K562 (cell line): ENCODE data around the gene CLDN20. TPM values are rescaled to one million over a fixed set of nuclear protein-coding genes. Genes with fewer than 3 reads are reported as not detected.

Source experiments
- ATAC-seq: fragments of 200-7000 bp; cut with Tn5 transposase; 3 replicates; pipeline ENCODE4 v1.9.1; 2020; ENCODE audit warnings: moderate library complexity
- BruUV-seq: library from RNA; stranded (reverse); fragments of 400-500 nt; replicated peaks from 2 replicates; lab custom pipeline; 2021; lab: Mats Ljungman, UMichigan
- CTCF ChIA-PET: fragments of 300-600 bp; formaldehyde crosslinking; extraction: SDS; loops from one replicate; lab custom pipeline; 2021; ENCODE audit warnings: low intra/inter-chr PET ratio; lab: Yijun Ruan, JAX
- POLR2A ChIA-PET: fragments of 300-600, 350-650 bp; sonication (Branson Sonifier 250); formaldehyde crosslinking; extraction: SDS; loops from one replicate; lab custom pipeline; 2021; ENCODE audit warnings: antibody characterized with exemption, inconsistent platforms; lab: Yijun Ruan, JAX
- DNase-seq, 4 experiments: peaks; one replicate each; pipeline versions ENCODE4 v3.0.0 to v3.0.0-alpha.2; 2011 to 2018; ENCODE audit warnings: low spot score in 3 of 4, mixed read lengths in 3 of 4; ENCODE audit errors: extremely low read depth in 1 of 4
- FAIRE-seq: peaks from 2 replicates; lab custom pipeline; 2011; peaks lifted over from hg19 to GRCh38; lab: Jason Lieb, UNC
- H2AFZ ChIP-seq: 2 replicates; pipeline ENCODE4 v1.6.0; 2011; ENCODE audit warnings: low read depth, low read length, control low read depth, inconsistent platforms
- H3K27ac ChIP-seq: fragments of 200-600 bp; 3 replicates; pipeline ENCODE4 v1.8.0; 2011; ENCODE audit warnings: low read depth, mild to moderate bottlenecking, control low read depth, inconsistent platforms, low read length, moderate library complexity, mixed read lengths; ENCODE audit errors: extremely low read depth
- H3K27me3 ChIP-seq, 2 experiments: fragments of 300-600 bp in 1 of 2; 2 replicates in 1 of 2; 3 replicates in 1 of 2; pipeline versions ENCODE4 v1.6.0 to v1.8.0; 2011; ENCODE audit warnings: inconsistent platforms in 2 of 2, low read length in 2 of 2, mild to moderate bottlenecking in 1 of 2, mixed read lengths in 1 of 2, moderate library complexity in 1 of 2; ENCODE audit not compliant: control insufficient read depth in 2 of 2, insufficient read depth in 2 of 2
- H3K36me3 ChIP-seq: fragments of 300-600 bp; 3 replicates; pipeline ENCODE4 v1.8.0; 2011; ENCODE audit warnings: mild to moderate bottlenecking, low read length, inconsistent platforms; ENCODE audit not compliant: control insufficient read depth, insufficient read depth
- H3K4me1 ChIP-seq, 2 experiments: fragments of 200-600 bp in 1 of 2; replicated peaks in 1 of 2; 2 replicates in 1 of 2; 3 replicates in 1 of 2; pipeline versions ENCODE4 v1.5.1 to v1.8.0; 2011; ENCODE audit warnings: inconsistent platforms in 2 of 2, low read length in 2 of 2, mild to moderate bottlenecking in 1 of 2, mixed read lengths in 1 of 2, moderate library complexity in 1 of 2; ENCODE audit not compliant: control insufficient read depth in 2 of 2, insufficient read depth in 2 of 2
- H3K4me2 ChIP-seq: 2 replicates; pipeline ENCODE4 v1.6.1; 2011; ENCODE audit warnings: low read length, control low read depth, inconsistent platforms, mixed read lengths; ENCODE audit not compliant: insufficient read depth
- H3K4me3 ChIP-seq: fragments of 200-600 bp; sonication (generic), shearing (Covaris generic); 2 replicates; pipeline ENCODE4 v1.5.1; 2016; ENCODE audit warnings: control low read depth, inconsistent platforms
- H3K79me2 ChIP-seq: fragments of 200-600 bp; 3 replicates; pipeline ENCODE4 v1.8.0; 2011; ENCODE audit warnings: low read length, inconsistent platforms; ENCODE audit not compliant: control insufficient read depth, insufficient read depth
- H3K9ac ChIP-seq, 2 experiments: 2 replicates each; pipeline versions ENCODE4 v1.6.0 to v1.6.1; 2011; ENCODE audit warnings: low read depth in 2 of 2, low read length in 2 of 2, control low read depth in 1 of 2, inconsistent platforms in 1 of 2, mild to moderate bottlenecking in 1 of 2, mixed read lengths in 1 of 2; ENCODE audit not compliant: insufficient read depth in 1 of 2
- H3K9me1 ChIP-seq: one replicate; pipeline ENCODE4 v1.6.0; 2011; ENCODE audit warnings: inconsistent platforms, mild to moderate bottlenecking, low read length, moderate library complexity; ENCODE audit not compliant: control insufficient read depth, insufficient read depth
- H3K9me3 ChIP-seq: replicated peaks from 2 replicates; pipeline ENCODE4 v1.5.1; 2011; ENCODE audit warnings: low read depth, low read length, inconsistent platforms; ENCODE audit not compliant: control insufficient read depth, insufficient read depth
- H4K20me1 ChIP-seq: replicated peaks from 2 replicates; pipeline ENCODE4 v1.6.1; 2011; ENCODE audit warnings: low read length, inconsistent platforms, mixed read lengths; ENCODE audit not compliant: control insufficient read depth, insufficient read depth
- ELK1 ChIP-seq: sonication (generic); formaldehyde crosslinking; IDR thresholded peaks from 2 replicates; pipeline ENCODE4 v1.8.1; 2022; ENCODE audit warnings: missing genetic modification reagents
- HDAC3 ChIP-seq: fragments of 450-650 bp; IDR thresholded peaks from 2 replicates; pipeline ENCODE4 v1.6.1; 2018; ENCODE audit warnings: borderline replicate concordance, mild to moderate bottlenecking, moderate library complexity; ENCODE audit not compliant: partially characterized antibody
- TGIF2 ChIP-seq: sonication (generic); formaldehyde crosslinking; IDR thresholded peaks from 2 replicates; pipeline ENCODE4 v1.8.1; 2022; ENCODE audit warnings: mild to moderate bottlenecking, missing genetic modification reagents, moderate library complexity
- TRIM24 ChIP-seq, 2 experiments: fragments of 450-650 bp; IDR thresholded peaks; 2 replicates each; pipeline ENCODE4 v1.6.1; 2016
- ZNF140 ChIP-seq: fragments of 250-450 bp; sonication (Bioruptor Pico); IDR thresholded peaks from 2 replicates; pipeline ENCODE4 v1.8.0; 2021; ENCODE audit warnings: moderate library complexity, mild to moderate bottlenecking, inconsistent platforms
- ZNF316 ChIP-seq: fragments of 450-650 bp; IDR thresholded peaks from 2 replicates; pipeline ENCODE4 v1.6.1; 2016
- ZNF347 ChIP-seq: fragments of 450-650 bp; formaldehyde crosslinking; IDR thresholded peaks from 2 replicates; pipeline ENCODE4 v1.4.0; 2020; ENCODE audit warnings: low read depth, mild to moderate bottlenecking, moderate library complexity
- ZNF699 ChIP-seq: fragments of 250-450 bp; sonication (Bioruptor Pico); IDR thresholded peaks from 2 replicates; pipeline ENCODE4 v1.8.0; 2021; ENCODE audit warnings: mild to moderate bottlenecking, moderate library complexity; ENCODE audit not compliant: insufficient replicate concordance
- WGBS: fragments of 100-300 bp; shearing (Covaris generic); methylation state at CpG from one replicate; pipeline ENCODE4 v1.1.6; 2016; ENCODE audit warnings: low coverage, mixed read lengths; ENCODE audit not compliant: insufficient coverage; ENCODE audit errors: missing lambda C conversion rate; 5-methylcytosine and 5-hydroxymethylcytosine counted together
- in situ Hi-C: fragments of 300-500 bp; cut with MboI; formaldehyde crosslinking; loops from 4 replicates; pipeline ENCODE4 v1.15.0; 2018; ENCODE audit warnings: inconsistent platforms, mixed read lengths
- intact Hi-C: fragments of 100-400 bp; cut with micrococcal nuclease; formaldehyde crosslinking; loops from 2 replicates; pipeline ENCODE4 v1.14.2; 2022
- polyA plus RNA-seq, 8 experiments: library from polyadenylated mRNA; depleted of rRNA in 4 of 8; stranded (reverse) in 5 of 8; unstranded in 3 of 8; fragments of >200 nt; fragmentation: Nextera tagmentation in 2 of 8; fragmentation: Illumina TruSeq in 1 of 8; extraction: Ambion mirVana in 2 of 8; extraction: Trizol in 1 of 8; gene quantifications; 2 replicates each; pipeline versions ENCODE4 v1.2.1 to v1.2.3, GENCODE V29; 2011 to 2014; ENCODE audit warnings: inconsistent platforms in 1 of 8, missing spikeins in 1 of 8
- total RNA-seq, 7 experiments: library from RNA; depleted of rRNA in 6 of 7; stranded (reverse); fragments of >200 nt in 6 of 7; fragmentation: Illumina TruSeq in 2 of 7; extraction: Trizol in 2 of 7; gene quantifications; 2 replicates each; pipeline versions ENCODE4 v1.2.1 to v1.2.3, GENCODE V29; 2011 to 2021; ENCODE audit warnings: low replicate concordance in 1 of 7
- TF ChIP-seq, protein P1 (sequence below), 2 experiments: fragments of 450-650 bp in 1 of 2; sonication (generic) in 1 of 2; formaldehyde crosslinking; conservative IDR thresholded peaks; 2 replicates each; pipeline versions ENCODE4 v1.4.0 to v1.8.1; 2020 to 2022; ENCODE audit warnings: mild to moderate bottlenecking in 1 of 2, missing genetic modification reagents in 1 of 2

The CLDN20 gene
- total and polyA plus RNA-seq, 9 of the 15 experiments (the other 6 are each of a cell fraction or from before 2014, with no cell fraction given), result not detected

DNA sequence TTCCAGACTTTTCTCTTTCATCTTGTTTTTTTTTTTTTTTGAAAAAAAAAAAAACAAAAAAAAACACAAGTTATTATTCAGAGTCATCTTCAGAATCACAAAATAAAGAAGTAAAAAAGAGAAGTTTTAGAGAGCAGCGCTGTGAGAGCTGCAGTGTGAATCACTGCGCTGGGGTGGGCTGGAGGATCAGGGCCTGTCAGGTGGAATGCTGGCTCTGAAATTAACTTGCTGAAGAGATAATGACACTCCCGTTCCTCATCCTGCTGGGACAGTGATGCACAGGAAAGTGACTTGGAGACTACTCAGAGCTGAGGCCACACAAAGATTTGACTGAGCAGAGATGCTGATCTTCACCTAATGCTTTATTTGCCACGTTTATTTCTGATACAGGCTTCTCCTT is 42.7 kb upstream of the CLDN20 start:
- H3K27ac ChIP-seq, result no peak overlapping the region
- H3K4me1 ChIP-seq, result no peaks in the 10 kb centered on the region
- no peak for DNase-seq
- H3K27me3 ChIP-seq, result peaks cover 54 to 57% of the 10 kb centered on the region in 2 experiments
- ChIA-PET CTCF (no interaction called here), POLR2A (interaction anchor here (1.6 to 2.1 kb wide), 2 partner anchors 14 to 30 kb away, joined by 4 to 9 read pairs; no protein-coding TSS in a partner anchor)
- intact Hi-C loops (no loop called here), in situ Hi-C loops (no loop called here)
- ATAC-seq, result no peak
- no peak overlapping the region for H3K4me2 ChIP-seq
- no peaks in the 10 kb centered on the region for H4K20me1 ChIP-seq
- H3K4me3 ChIP-seq, result no peak overlapping the region
- H3K9ac ChIP-seq, result no peak overlapping the region
- no peaks in the 10 kb centered on the region for H3K79me2 ChIP-seq
- WGBS, result 6% methylated on average over 4 of the region's 4 CpGs
- peak; percentile 29 for FAIRE-seq
- no peak overlapping the region for H2AFZ ChIP-seq
- TF ChIP-seq TGIF2, result no peak
- no peak for TF ChIP-seq HDAC3
- TF ChIP-seq TRIM24 (IDR thresholded peaks at IDR 0.05), result no peak
- TF ChIP-seq ELK1 (CRISPR knock-in tag), result no peak
- no peak for TF ChIP-seq ZNF140 (CRISPR knock-in tag)
- TF ChIP-seq ZNF347 (CRISPR knock-in tag), result no peak
- TF ChIP-seq, protein P1, sequence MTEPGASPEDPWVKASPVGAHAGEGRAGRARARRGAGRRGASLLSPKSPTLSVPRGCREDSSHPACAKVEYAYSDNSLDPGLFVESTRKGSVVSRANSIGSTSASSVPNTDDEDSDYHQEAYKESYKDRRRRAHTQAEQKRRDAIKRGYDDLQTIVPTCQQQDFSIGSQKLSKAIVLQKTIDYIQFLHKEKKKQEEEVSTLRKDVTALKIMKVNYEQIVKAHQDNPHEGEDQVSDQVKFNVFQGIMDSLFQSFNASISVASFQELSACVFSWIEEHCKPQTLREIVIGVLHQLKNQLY (CRISPR knock-in tag; conservative IDR thresholded peaks at IDR 0.05), result no peak
- no peak for TF ChIP-seq ZNF316
- TF ChIP-seq ZNF699 (CRISPR knock-in tag), result no peak
- H3K9me3 ChIP-seq, result no peaks in the 10 kb centered on the region
- no peaks in the 10 kb centered on the region for H3K9me1 ChIP-seq
- BruUV-seq, result no TSS peak
- H3K36me3 ChIP-seq, result no peaks in the 10 kb centered on the region
